ENCODE measurements around the gene HHIPL1.
"Not testable (repeated sequence)": the region's sequence is repeated elsewhere in the genome, so short reads cannot be mapped to it uniquely, and the experiment has no call there.

HHIPL1 gene

GRCh38 chr14:99636487-99636886 is 8.4 kb upstream of the HHIPL1 start:
- DNase-seq = no peak

GRCh38 chr14:99637624-99638023 is 7.3 kb upstream of the HHIPL1 start:
- DNase-seq = no peak

- DNase-seq = not testable (repeated sequence)
Measured at GRCh38 chr14:99642771-99643170, 2.2 kb upstream of the HHIPL1 start.

- no peak for DNase-seq
Measured at GRCh38 chr14:99643343-99643742, 1.6 kb upstream of the HHIPL1 start.

- no peak for DNase-seq
Measured at GRCh38 chr14:99644035-99644587, 818 bp upstream of the HHIPL1 start.

- DNase-seq = no peak
Measured at GRCh38 chr14:99645545-99646505, 896 bp downstream of the HHIPL1 start.

- no peak for DNase-seq
Measured at GRCh38 chr14:99647411-99647810, 2.5 kb downstream of the HHIPL1 start.

- DNase-seq = no peak
Measured at GRCh38 chr14:99648027-99648784, 3.3 kb downstream of the HHIPL1 start.

GRCh38 chr14:99649219-99649618 is 4.3 kb downstream of the HHIPL1 start:
- DNase-seq = no peak

- no peak for DNase-seq
Measured at GRCh38 chr14:99649643-99650042, 4.7 kb downstream of the HHIPL1 start.

GRCh38 chr14:99650189-99650588 is 5.3 kb downstream of the HHIPL1 start:
- no peak for DNase-seq

GRCh38 chr14:99651953-99652746 is 7.2 kb downstream of the HHIPL1 start:
- DNase-seq = no peak

GRCh38 chr14:99654235-99654985 is 9.5 kb downstream of the HHIPL1 start:
- peak; percentile 87 for DNase-seq

GRCh38 chr14:99655521-99655920 is 10.6 kb downstream of the HHIPL1 start:
- DNase-seq = no peak

- DNase-seq = no peak
Measured at GRCh38 chr14:99656171-99656570, 11.2 kb downstream of the HHIPL1 start.

GRCh38 chr14:99657645-99658155 is 12.8 kb downstream of the HHIPL1 start:
- DNase-seq = no peak

GRCh38 chr14:99658218-99658845 is 13.4 kb downstream of the HHIPL1 start:
- no peak for DNase-seq

- peak; percentile 15 for DNase-seq
Measured at GRCh38 chr14:99659333-99659741, 14.4 kb downstream of the HHIPL1 start.

- no peak for DNase-seq
Measured at GRCh38 chr14:99660006-99660566, 15.2 kb downstream of the HHIPL1 start.

GRCh38 chr14:99660794-99661193 is 15.9 kb downstream of the HHIPL1 start:
- no peak for DNase-seq

GRCh38 chr14:99661206-99661605 is 16.3 kb downstream of the HHIPL1 start:
- not testable (repeated sequence) for DNase-seq

Measured in NCI-H82 (cell line).